HCT116 (cell line): ENCODE measurements around the gene NTRK3. TPM values are rescaled to one million over a fixed set of nuclear protein-coding genes. Genes with fewer than 3 reads are reported as not detected.

Experiments used
- ATAC-seq: fragments of 200-7000 bp; cut with Tn5 transposase; 2 replicates; pipeline ENCODE4 v1.9.1; 2020; ENCODE audit warnings: mild to moderate bottlenecking, moderate library complexity
- BruUV-seq: library from RNA; stranded (reverse); fragments of 400-500 nt; replicated peaks from 2 replicates; lab custom pipeline; 2021; lab: Mats Ljungman, UMichigan
- CTCF ChIA-PET: fragments of 300-600 bp; sonication (Branson Sonifier 250); formaldehyde crosslinking; loops from one replicate; lab custom pipeline; 2021; ENCODE audit warnings: antibody characterized with exemption; lab: Charles Lee
- POLR2A ChIA-PET: fragments of 300-600, 350-600 bp; sonication (Branson Sonifier 250); formaldehyde crosslinking; loops from one replicate; lab custom pipeline; 2021; ENCODE audit warnings: antibody characterized with exemption; lab: Charles Lee
- RAD21 ChIA-PET, 2 experiments: fragments of 300-600 bp; sonication (Branson Sonifier 250); formaldehyde crosslinking; loops; one replicate each; lab custom pipeline; 2023; ENCODE audit warnings: low total read pairs in 2 of 2; ENCODE audit not compliant: uncharacterized antibody in 2 of 2, unreplicated experiment in 2 of 2, low non-redundant PET in 1 of 2; lab: Charles Lee
- DNase-seq: peaks from one replicate; pipeline ENCODE4 v3.0.0-alpha.2; 2010; ENCODE audit warnings: low read depth, low spot score
- H2AFZ ChIP-seq: fragments of 200-600 bp; shearing (Covaris generic), sonication (generic); 2 replicates; pipeline ENCODE4 v1.6.1; 2017; ENCODE audit warnings: low read depth, mixed run types, mixed read lengths, antibody characterized with exemption, low read length; ENCODE audit not compliant: poor library complexity, severe bottlenecking
- H3K27ac ChIP-seq: 2 replicates; pipeline ENCODE4 v1.5.1; 2012; ENCODE audit warnings: low read depth, low read length
- H3K27me3 ChIP-seq: fragments of 200-600 bp; sonication (generic); 2 replicates; pipeline ENCODE4 v1.6.1; 2016; ENCODE audit warnings: mixed run types, low read length, mixed read lengths; ENCODE audit not compliant: insufficient read depth
- H3K36me3 ChIP-seq, 2 experiments: fragments of 200-500 bp in 1 of 2; fragments of 200-600 bp in 1 of 2; sonication (Bioruptor generic) in 1 of 2; sonication (generic) in 1 of 2; 2 replicates each; pipeline versions ENCODE4 v1.5.1 to v1.6.1; 2014 to 2016; ENCODE audit warnings: low read length in 2 of 2, inconsistent platforms in 1 of 2, mixed read lengths in 1 of 2, mixed run types in 1 of 2; ENCODE audit not compliant: insufficient read depth in 2 of 2, control insufficient read depth in 1 of 2
- H3K4me1 ChIP-seq, 2 experiments: fragments of 200-600 bp in 1 of 2; sonication (generic) in 1 of 2; 2 replicates each; pipeline versions ENCODE4 v1.5.1 to v1.6.1; 2012 to 2017; ENCODE audit warnings: low read length in 2 of 2, inconsistent platforms in 1 of 2, mild to moderate bottlenecking in 1 of 2, mixed read lengths in 1 of 2, mixed run types in 1 of 2, moderate library complexity in 1 of 2; ENCODE audit not compliant: insufficient read depth in 2 of 2, control insufficient read depth in 1 of 2
- H3K4me2 ChIP-seq: fragments of 200-600 bp; sonication (generic); 2 replicates; pipeline ENCODE4 v1.6.1; 2017; ENCODE audit warnings: mixed run types, low read length, mixed read lengths
- H3K4me3 ChIP-seq, 2 experiments: fragments of 200-600 bp in 1 of 2; sonication (generic) in 1 of 2; replicated peaks in 1 of 2; 2 replicates each; pipeline ENCODE4 v1.5.1; 2011 to 2016; ENCODE audit warnings: low read length in 2 of 2, control low read depth in 1 of 2, low read depth in 1 of 2, mild to moderate bottlenecking in 1 of 2, mixed read lengths in 1 of 2, mixed run types in 1 of 2
- H3K79me2 ChIP-seq: fragments of 200-600 bp; sonication (generic); 2 replicates; pipeline ENCODE4 v1.6.1; 2017; ENCODE audit warnings: mild to moderate bottlenecking, mixed run types, low read length, moderate library complexity, mixed read lengths; ENCODE audit not compliant: insufficient read depth
- H3K9ac ChIP-seq: fragments of 200-600 bp; sonication (generic); 2 replicates; pipeline ENCODE4 v1.6.1; 2016; ENCODE audit warnings: low read length, mixed read lengths
- H3K9me2 ChIP-seq: fragments of 200-600 bp; sonication (generic), shearing (Covaris generic); 2 replicates; pipeline ENCODE4 v1.6.1; 2017; ENCODE audit warnings: mixed run types, mild to moderate bottlenecking, moderate library complexity; ENCODE audit not compliant: insufficient read depth
- H3K9me3 ChIP-seq, 2 experiments: fragments of 200-500 bp in 1 of 2; fragments of 200-600 bp in 1 of 2; sonication (Bioruptor generic) in 1 of 2; sonication (generic) in 1 of 2; 2 replicates each; pipeline ENCODE4 v1.6.1; 2014 to 2017; ENCODE audit warnings: low read length in 2 of 2, mixed read lengths in 2 of 2, inconsistent platforms in 1 of 2, low read depth in 1 of 2, mild to moderate bottlenecking in 1 of 2, mixed run types in 1 of 2, moderate library complexity in 1 of 2; ENCODE audit not compliant: control insufficient read depth in 1 of 2, insufficient read depth in 1 of 2
- H4K20me1 ChIP-seq: fragments of 200-600 bp; sonication (generic), shearing (Covaris generic); 2 replicates; pipeline ENCODE4 v1.6.1; 2017; ENCODE audit warnings: mixed run types, mild to moderate bottlenecking, moderate library complexity; ENCODE audit not compliant: insufficient read depth
- CBX3 ChIP-seq: IDR thresholded peaks from 2 replicates; pipeline ENCODE4 v1.6.1; 2012; ENCODE audit warnings: low read depth
- EGR1 ChIP-seq: IDR thresholded peaks from 2 replicates; pipeline ENCODE4 v1.6.1; 2012; ENCODE audit warnings: low read depth
- ELF1 ChIP-seq: IDR thresholded peaks from 2 replicates; pipeline ENCODE4 v1.6.1; 2012; ENCODE audit warnings: low read depth, borderline replicate concordance
- EZH2 ChIP-seq: fragments of 200-600 bp; sonication (generic); IDR thresholded peaks from 2 replicates; pipeline ENCODE4 v1.6.1; 2017; ENCODE audit warnings: antibody characterized with exemption, mixed run types
- EZH2phosphoT487 ChIP-seq: fragments of 200-600 bp; IDR thresholded peaks from 2 replicates; pipeline ENCODE4 v1.6.1; 2018; ENCODE audit warnings: antibody characterized with exemption, borderline replicate concordance
- FOSL1 ChIP-seq: IDR thresholded peaks from 2 replicates; pipeline ENCODE4 v1.6.1; 2012; ENCODE audit warnings: low read depth
- POLR2AphosphoS5 ChIP-seq: IDR thresholded peaks from 2 replicates; pipeline ENCODE4 v1.6.1; 2011; ENCODE audit warnings: mild to moderate bottlenecking, low read depth, low read length, moderate library complexity
- RAD21 ChIP-seq: IDR thresholded peaks from 2 replicates; pipeline ENCODE4 v1.6.1; 2012; ENCODE audit warnings: low read depth, mild to moderate bottlenecking
- SIN3A ChIP-seq: IDR thresholded peaks from 2 replicates; pipeline ENCODE4 v1.6.1; 2012; ENCODE audit warnings: low read depth
- SP1 ChIP-seq: IDR thresholded peaks from 2 replicates; pipeline ENCODE4 v1.6.1; 2012; ENCODE audit warnings: low read depth
- SRF ChIP-seq: IDR thresholded peaks from 2 replicates; pipeline ENCODE4 v1.6.1; 2012; ENCODE audit warnings: low read depth
- TCF7L2 ChIP-seq: IDR thresholded peaks from 2 replicates; pipeline ENCODE4 v1.7.0; 2011; ENCODE audit warnings: borderline replicate concordance, inconsistent platforms; ENCODE audit not compliant: insufficient read depth, insufficient read length; ENCODE audit errors: extremely low read depth
- intact Hi-C: fragments of 100-400 bp; cut with micrococcal nuclease; formaldehyde crosslinking; loops from 2 replicates; pipeline ENCODE4 v1.10.0; 2022
- total RNA-seq: library from RNA; stranded (reverse); gene quantifications from one replicate; pipeline ENCODE4 v1.2.1, GENCODE V29; 2021; ENCODE audit not compliant: unreplicated experiment
- TF ChIP-seq, protein P1 (sequence below), 3 experiments: fragments of 200-600 bp in 1 of 3; sonication (generic) in 1 of 3; IDR thresholded peaks in 2 of 3; conservative IDR thresholded peaks in 1 of 3; 2 replicates each; pipeline ENCODE4 v1.5.1; 2012 to 2017; ENCODE audit warnings: low read depth in 2 of 3, low read length in 2 of 3, antibody characterized with exemption in 1 of 3, borderline replicate concordance in 1 of 3, control low read depth in 1 of 3, mild to moderate bottlenecking in 1 of 3, mixed read lengths in 1 of 3, mixed run types in 1 of 3, moderate library complexity in 1 of 3; ENCODE audit not compliant: insufficient read depth in 1 of 3
- TF ChIP-seq, protein P2 (sequence below): IDR thresholded peaks from 2 replicates; pipeline ENCODE4 v1.6.1; 2012; ENCODE audit warnings: low read depth
- TF ChIP-seq, protein P3 (sequence below): IDR thresholded peaks from 2 replicates; pipeline ENCODE4 v1.6.1; 2012
- TF ChIP-seq, protein P4 (sequence below): IDR thresholded peaks from 2 replicates; pipeline ENCODE4 v1.6.1; 2012

The NTRK3 gene
- total RNA-seq, 1 experiment from 2014 or later: not detected

DNA sequence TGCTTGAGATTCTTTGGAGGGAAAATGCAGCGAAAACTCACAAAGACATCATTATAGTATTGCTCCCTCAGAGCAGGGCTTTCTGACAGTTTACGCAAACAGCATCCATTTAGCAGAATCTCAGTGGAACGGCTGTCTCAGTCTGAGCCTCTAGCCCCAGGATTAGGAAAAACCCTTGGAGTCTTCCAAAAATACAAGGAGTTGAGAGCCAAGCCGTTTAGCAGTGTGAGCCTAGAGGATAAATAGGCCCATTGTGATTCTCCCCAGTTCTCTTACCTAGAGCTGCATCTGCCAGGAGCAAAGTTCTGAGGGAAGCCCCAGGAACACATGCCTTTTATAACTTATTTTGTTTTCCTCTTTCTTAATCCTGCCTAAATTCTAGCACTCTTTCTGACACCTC is 359.6 kb downstream of the NTRK3 start:
- Histone ChIP-seq H3K27me3 (no peaks in the 10 kb centered on the region), H2AFZ (no peak overlapping the region), H3K9me3 (peaks cover 4 to 17% of the 10 kb centered on the region in 2 experiments; a peak in 2 of 4 replicates), H3K9me2 (no peaks in the 10 kb centered on the region), H3K9ac (no peak overlapping the region), H4K20me1 (no peaks in the 10 kb centered on the region), H3K79me2 (no peaks in the 10 kb centered on the region), H3K4me2 (no peak overlapping the region), H3K4me3 (no peak overlapping the region), H3K4me1 (no peaks in the 10 kb centered on the region)
- intact Hi-C loops: no loop called here
- ChIA-PET CTCF (no interaction called here), RAD21 (no interaction called here), POLR2A (no interaction called here)
- no peak for DNase-seq
- TF ChIP-seq EZH2 (no peak), EZH2phosphoT487 (no peak), CBX3 (no peak), SRF (no peak), FOSL1 (no peak), RAD21 (no peak), SP1 (no peak), TCF7L2 (no peak), SIN3A (no peak), POLR2AphosphoS5 (no peak), EGR1 (no peak), ELF1 (no peak)
- TF ChIP-seq, protein P1, sequence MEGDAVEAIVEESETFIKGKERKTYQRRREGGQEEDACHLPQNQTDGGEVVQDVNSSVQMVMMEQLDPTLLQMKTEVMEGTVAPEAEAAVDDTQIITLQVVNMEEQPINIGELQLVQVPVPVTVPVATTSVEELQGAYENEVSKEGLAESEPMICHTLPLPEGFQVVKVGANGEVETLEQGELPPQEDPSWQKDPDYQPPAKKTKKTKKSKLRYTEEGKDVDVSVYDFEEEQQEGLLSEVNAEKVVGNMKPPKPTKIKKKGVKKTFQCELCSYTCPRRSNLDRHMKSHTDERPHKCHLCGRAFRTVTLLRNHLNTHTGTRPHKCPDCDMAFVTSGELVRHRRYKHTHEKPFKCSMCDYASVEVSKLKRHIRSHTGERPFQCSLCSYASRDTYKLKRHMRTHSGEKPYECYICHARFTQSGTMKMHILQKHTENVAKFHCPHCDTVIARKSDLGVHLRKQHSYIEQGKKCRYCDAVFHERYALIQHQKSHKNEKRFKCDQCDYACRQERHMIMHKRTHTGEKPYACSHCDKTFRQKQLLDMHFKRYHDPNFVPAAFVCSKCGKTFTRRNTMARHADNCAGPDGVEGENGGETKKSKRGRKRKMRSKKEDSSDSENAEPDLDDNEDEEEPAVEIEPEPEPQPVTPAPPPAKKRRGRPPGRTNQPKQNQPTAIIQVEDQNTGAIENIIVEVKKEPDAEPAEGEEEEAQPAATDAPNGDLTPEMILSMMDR (IDR thresholded peaks at IDR 0.05 in 2 of 3, conservative IDR thresholded peaks at IDR 0.05 in 1 of 3; ENCODE audit: borderline replicate concordance in 1 of 3, insufficient read depth in 1 of 3, low read depth in 2 of 3, low read length in 2 of 3): no peak
- TF ChIP-seq, protein P2, sequence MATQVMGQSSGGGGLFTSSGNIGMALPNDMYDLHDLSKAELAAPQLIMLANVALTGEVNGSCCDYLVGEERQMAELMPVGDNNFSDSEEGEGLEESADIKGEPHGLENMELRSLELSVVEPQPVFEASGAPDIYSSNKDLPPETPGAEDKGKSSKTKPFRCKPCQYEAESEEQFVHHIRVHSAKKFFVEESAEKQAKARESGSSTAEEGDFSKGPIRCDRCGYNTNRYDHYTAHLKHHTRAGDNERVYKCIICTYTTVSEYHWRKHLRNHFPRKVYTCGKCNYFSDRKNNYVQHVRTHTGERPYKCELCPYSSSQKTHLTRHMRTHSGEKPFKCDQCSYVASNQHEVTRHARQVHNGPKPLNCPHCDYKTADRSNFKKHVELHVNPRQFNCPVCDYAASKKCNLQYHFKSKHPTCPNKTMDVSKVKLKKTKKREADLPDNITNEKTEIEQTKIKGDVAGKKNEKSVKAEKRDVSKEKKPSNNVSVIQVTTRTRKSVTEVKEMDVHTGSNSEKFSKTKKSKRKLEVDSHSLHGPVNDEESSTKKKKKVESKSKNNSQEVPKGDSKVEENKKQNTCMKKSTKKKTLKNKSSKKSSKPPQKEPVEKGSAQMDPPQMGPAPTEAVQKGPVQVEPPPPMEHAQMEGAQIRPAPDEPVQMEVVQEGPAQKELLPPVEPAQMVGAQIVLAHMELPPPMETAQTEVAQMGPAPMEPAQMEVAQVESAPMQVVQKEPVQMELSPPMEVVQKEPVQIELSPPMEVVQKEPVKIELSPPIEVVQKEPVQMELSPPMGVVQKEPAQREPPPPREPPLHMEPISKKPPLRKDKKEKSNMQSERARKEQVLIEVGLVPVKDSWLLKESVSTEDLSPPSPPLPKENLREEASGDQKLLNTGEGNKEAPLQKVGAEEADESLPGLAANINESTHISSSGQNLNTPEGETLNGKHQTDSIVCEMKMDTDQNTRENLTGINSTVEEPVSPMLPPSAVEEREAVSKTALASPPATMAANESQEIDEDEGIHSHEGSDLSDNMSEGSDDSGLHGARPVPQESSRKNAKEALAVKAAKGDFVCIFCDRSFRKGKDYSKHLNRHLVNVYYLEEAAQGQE: no peak
- TF ChIP-seq, protein P3, sequence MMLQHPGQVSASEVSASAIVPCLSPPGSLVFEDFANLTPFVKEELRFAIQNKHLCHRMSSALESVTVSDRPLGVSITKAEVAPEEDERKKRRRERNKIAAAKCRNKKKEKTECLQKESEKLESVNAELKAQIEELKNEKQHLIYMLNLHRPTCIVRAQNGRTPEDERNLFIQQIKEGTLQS: no peak
- TF ChIP-seq, protein P4, sequence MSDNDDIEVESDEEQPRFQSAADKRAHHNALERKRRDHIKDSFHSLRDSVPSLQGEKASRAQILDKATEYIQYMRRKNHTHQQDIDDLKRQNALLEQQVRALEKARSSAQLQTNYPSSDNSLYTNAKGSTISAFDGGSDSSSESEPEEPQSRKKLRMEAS: no peak
- TF ChIP-seq, all 23 proteins: peak for 0
- no peaks in the 10 kb centered on the region for H3K36me3 ChIP-seq
- BruUV-seq: no TSS peak
- no peak for ATAC-seq
- no peak overlapping the region for H3K27ac ChIP-seq
